ENCODE measurements around the gene EML4.

Gene EML4

GRCh38 chr2:42350434-42351063 lies 181.4 kb downstream of the EML4 start:
- Histone ChIP-seq H3K4me3 (ENCODE audit: low read depth in 1 of 5, low read length in 5 of 5) (no peak overlapping the region), H3K9me3 (ENCODE audit: control insufficient read depth in 5 of 5, low read length in 5 of 5) (no peaks in the 10 kb centered on the region), H3K9ac (ENCODE audit: low read length in 5 of 5) (no peak overlapping the region), H3K27ac (ENCODE audit: low read depth, low read length) (no peak overlapping the region), H3K27me3 (ENCODE audit: control insufficient read depth in 5 of 5, insufficient read depth in 4 of 5, low read length in 5 of 5) (no peaks in the 10 kb centered on the region), H3K4me1 (ENCODE audit: control insufficient read depth in 5 of 5, insufficient read depth in 5 of 5, low read length in 5 of 5) (peaks cover 0 to 36% (median 23%) of the 10 kb centered on the region in 5 donors), H3K36me3 (ENCODE audit: control insufficient read depth in 5 of 5, insufficient read depth in 5 of 5, low read length in 5 of 5) (peaks cover 6 to 47% (median 27%) of the 10 kb centered on the region in 5 donors)

DNA sequence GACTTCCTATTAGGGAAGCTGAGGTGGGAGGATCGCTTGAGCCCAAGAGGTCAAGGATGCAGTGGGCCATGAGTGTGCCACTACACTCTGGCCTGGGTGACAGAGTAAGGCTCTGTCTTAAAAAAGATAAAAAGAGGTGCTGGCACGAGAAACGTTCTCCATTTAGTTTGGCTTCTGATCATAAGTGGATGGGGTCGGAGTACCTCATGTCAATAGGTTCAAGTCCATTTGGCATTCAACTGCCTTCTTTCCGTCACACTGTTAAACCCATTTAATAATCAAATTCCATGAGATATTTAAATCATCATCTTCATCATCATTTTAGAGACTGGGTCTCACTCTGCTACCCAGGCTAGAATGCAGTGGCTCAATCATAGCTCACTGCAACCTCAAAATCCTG lies 182.7 kb downstream of the EML4 start:
- H3K9me3 ChIP-seq (ENCODE audit: control insufficient read depth in 5 of 5, low read length in 5 of 5), result no peaks in the 10 kb centered on the region
- peaks cover 0 to 24% (median 12%) of the 10 kb centered on the region in 5 donors for H3K4me1 ChIP-seq (ENCODE audit: control insufficient read depth in 5 of 5, insufficient read depth in 5 of 5, low read length in 5 of 5)
- H3K36me3 ChIP-seq (ENCODE audit: control insufficient read depth in 5 of 5, insufficient read depth in 5 of 5, low read length in 5 of 5), result peaks cover 6 to 37% (median 21%) of the 10 kb centered on the region in 5 donors
- no peak overlapping the region for H3K4me3 ChIP-seq (ENCODE audit: low read depth in 1 of 5, low read length in 5 of 5)
- H3K9ac ChIP-seq (ENCODE audit: low read length in 5 of 5), result no peak overlapping the region
- no peaks in the 10 kb centered on the region for H3K27me3 ChIP-seq (ENCODE audit: control insufficient read depth in 5 of 5, insufficient read depth in 4 of 5, low read length in 5 of 5)
- H3K27ac ChIP-seq (ENCODE audit: low read depth, low read length), result no peak overlapping the region

- no peaks in the 10 kb centered on the region for H3K27me3 ChIP-seq (ENCODE audit: control insufficient read depth in 5 of 5, insufficient read depth in 4 of 5, low read length in 5 of 5)
- peaks cover 5 to 31% (median 19%) of the 10 kb centered on the region in 5 donors for H3K36me3 ChIP-seq (ENCODE audit: control insufficient read depth in 5 of 5, insufficient read depth in 5 of 5, low read length in 5 of 5)
- no peak overlapping the region for H3K27ac ChIP-seq (ENCODE audit: low read depth, low read length)
- H3K9ac ChIP-seq (ENCODE audit: low read length in 5 of 5), result no peak overlapping the region
- peaks cover 0 to 37% (median 10%) of the 10 kb centered on the region in 5 donors for H3K4me1 ChIP-seq (ENCODE audit: control insufficient read depth in 5 of 5, insufficient read depth in 5 of 5, low read length in 5 of 5)
- H3K4me3 ChIP-seq (ENCODE audit: low read depth in 1 of 5, low read length in 5 of 5), result no peak overlapping the region
- H3K9me3 ChIP-seq (ENCODE audit: control insufficient read depth in 5 of 5, low read length in 5 of 5), result no peaks in the 10 kb centered on the region
These were observed 184.8 kb downstream of the EML4 start for GRCh38 chr2:42353792-42354429.

GRCh38 chr2:42359304-42359964 lies 190.3 kb downstream of the EML4 start:
- H3K4me1 ChIP-seq (ENCODE audit: control insufficient read depth in 5 of 5, insufficient read depth in 5 of 5, low read length in 5 of 5), result peaks cover 0 to 44% (median 28%) of the 10 kb centered on the region in 5 donors
- peak overlapping the region; percentile 97 for H3K27ac ChIP-seq (ENCODE audit: low read depth, low read length)
- H3K9ac ChIP-seq (ENCODE audit: low read length in 5 of 5), result peak overlapping the region; percentile 91 to 100 (median 99)

DNA sequence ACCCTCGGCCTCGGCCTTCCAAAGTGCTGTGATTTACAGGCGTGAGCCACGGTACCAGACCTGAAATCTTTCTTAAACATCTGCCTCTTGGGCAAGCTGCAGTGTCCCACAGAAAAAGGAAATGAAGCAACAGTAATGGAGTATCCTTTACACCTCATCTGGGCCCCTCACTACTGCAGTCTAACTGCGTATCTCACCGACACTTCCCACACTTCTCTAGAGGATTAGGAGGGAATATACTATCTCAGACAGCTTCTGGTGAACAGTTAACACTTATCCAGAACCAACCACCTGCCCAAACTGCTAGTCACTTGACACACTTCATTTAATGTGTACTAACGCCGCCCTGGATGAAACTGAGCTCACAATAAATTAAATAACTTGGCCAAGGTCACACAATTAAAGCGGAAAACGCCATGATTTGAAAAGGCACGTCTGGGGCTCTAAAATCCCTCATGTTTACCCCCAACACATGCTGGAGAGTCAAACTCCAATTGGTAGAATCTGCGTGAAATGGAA lies 190.9 kb downstream of the EML4 start:
- Histone ChIP-seq H3K4me3 (ENCODE audit: low read depth in 1 of 5, low read length in 5 of 5) (peak overlapping the region; percentile 87 to 100 (median 98)), H3K9ac (ENCODE audit: low read length in 5 of 5) (peak overlapping the region; percentile 91 to 100 (median 99)), H3K36me3 (ENCODE audit: control insufficient read depth in 5 of 5, insufficient read depth in 5 of 5, low read length in 5 of 5) (no peaks in the 10 kb centered on the region), H3K4me1 (ENCODE audit: control insufficient read depth in 5 of 5, insufficient read depth in 5 of 5, low read length in 5 of 5) (peaks cover 0 to 38% (median 28%) of the 10 kb centered on the region in 5 donors), H3K27me3 (ENCODE audit: control insufficient read depth in 5 of 5, insufficient read depth in 4 of 5, low read length in 5 of 5) (no peaks in the 10 kb centered on the region), H3K27ac (ENCODE audit: low read depth, low read length) (peak overlapping the region; percentile 97), H3K9me3 (ENCODE audit: control insufficient read depth in 5 of 5, low read length in 5 of 5) (no peaks in the 10 kb centered on the region)

More at GRCh38 chr2:42359304-42359964, 190.3 kb downstream of the EML4 start:
- Histone ChIP-seq H3K9me3 (ENCODE audit: control insufficient read depth in 5 of 5, low read length in 5 of 5) (no peaks in the 10 kb centered on the region), H3K4me3 (ENCODE audit: low read depth in 1 of 5, low read length in 5 of 5) (peak overlapping the region; percentile 87 to 100 (median 98)), H3K27me3 (ENCODE audit: control insufficient read depth in 5 of 5, insufficient read depth in 4 of 5, low read length in 5 of 5) (no peaks in the 10 kb centered on the region), H3K36me3 (ENCODE audit: control insufficient read depth in 5 of 5, insufficient read depth in 5 of 5, low read length in 5 of 5) (no peaks in the 10 kb centered on the region)

DNA sequence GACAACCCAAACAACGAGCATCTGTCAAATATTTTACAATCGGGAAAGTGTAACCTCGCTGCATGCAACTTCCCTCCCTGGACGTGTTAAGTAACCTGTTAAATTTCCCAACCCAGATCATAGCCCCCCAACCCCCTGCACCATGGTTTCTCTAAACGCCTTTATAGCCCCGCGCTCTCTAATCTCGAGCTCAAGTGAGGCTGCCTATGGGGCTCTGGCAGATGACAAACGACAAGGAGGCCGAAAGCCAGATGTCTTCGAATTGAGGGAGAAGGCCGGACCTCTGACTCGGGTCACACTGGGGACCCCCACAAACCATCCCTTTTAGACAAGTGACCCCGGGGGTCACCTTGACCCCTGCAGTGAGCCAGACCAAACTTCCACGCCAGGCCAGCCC lies 191.3 kb downstream of the EML4 start:
- Histone ChIP-seq H3K9ac (ENCODE audit: low read length in 5 of 5) (peak overlapping the region; percentile 91 to 100 (median 99)), H3K36me3 (ENCODE audit: control insufficient read depth in 5 of 5, insufficient read depth in 5 of 5, low read length in 5 of 5) (no peaks in the 10 kb centered on the region), H3K4me1 (ENCODE audit: control insufficient read depth in 5 of 5, insufficient read depth in 5 of 5, low read length in 5 of 5) (peaks cover 0 to 36% (median 28%) of the 10 kb centered on the region in 5 donors), H3K27ac (ENCODE audit: low read depth, low read length) (peak overlapping the region; percentile 97), H3K27me3 (ENCODE audit: control insufficient read depth in 5 of 5, insufficient read depth in 4 of 5, low read length in 5 of 5) (no peaks in the 10 kb centered on the region), H3K4me3 (ENCODE audit: low read depth in 1 of 5, low read length in 5 of 5) (peak overlapping the region; percentile 87 to 100 (median 98)), H3K9me3 (ENCODE audit: control insufficient read depth in 5 of 5, low read length in 5 of 5) (no peaks in the 10 kb centered on the region)

DNA sequence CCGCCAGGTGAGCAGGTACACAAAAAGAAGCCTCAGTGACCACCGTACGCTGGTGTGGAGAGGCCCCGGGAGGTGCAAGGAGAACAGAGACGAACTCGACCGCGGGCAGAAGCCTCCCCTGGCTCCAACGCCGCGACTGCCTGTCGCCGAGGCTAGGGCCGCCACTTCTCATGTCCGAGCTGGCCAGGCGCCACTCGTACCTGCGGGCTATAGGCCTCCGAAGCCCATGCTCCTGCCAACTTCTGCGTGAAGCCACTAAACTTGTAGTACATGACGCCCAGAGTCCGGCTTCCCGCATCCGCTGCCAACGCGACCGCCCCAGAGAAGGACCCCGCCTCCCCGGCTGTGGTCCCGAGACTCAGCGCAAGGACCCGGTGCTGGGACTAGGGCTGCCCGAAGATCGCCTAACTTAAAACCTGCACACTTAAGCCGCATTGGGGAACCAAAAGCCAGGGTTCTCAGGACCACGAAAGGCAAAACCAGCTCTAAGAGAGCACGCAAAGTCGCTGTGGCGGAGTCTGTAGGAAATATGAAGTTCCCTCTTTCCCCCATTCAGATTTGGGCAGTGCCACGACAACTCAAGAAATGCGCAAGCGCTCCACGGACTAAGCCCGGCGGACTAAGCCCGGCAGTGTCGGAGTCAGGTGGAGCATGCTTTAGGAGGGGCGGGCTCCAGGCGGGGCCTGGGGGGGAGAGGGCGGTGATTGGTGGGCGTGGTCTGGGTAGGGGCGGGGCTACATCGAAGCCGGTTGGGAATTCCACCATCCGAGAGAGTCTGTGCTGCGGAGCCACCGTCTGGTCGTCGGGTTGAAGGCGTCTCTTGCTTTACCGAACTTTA lies 192.0 kb downstream of the EML4 start, which contains the start of gene COX7A2L:
Gene COX7A2L, minus strand, starts transcription at position 328 of the 838 bp plus-strand sequence. Its CDS starts 56 bp downstream, at position 272.
- Histone ChIP-seq H3K27me3 (ENCODE audit: control insufficient read depth in 5 of 5, insufficient read depth in 4 of 5, low read length in 5 of 5) (peaks cover 0 to 2% (median 0%) of the 10 kb centered on the region in 5 donors), H3K9me3 (ENCODE audit: control insufficient read depth in 5 of 5, low read length in 5 of 5) (no peaks in the 10 kb centered on the region), H3K4me1 (ENCODE audit: control insufficient read depth in 5 of 5, insufficient read depth in 5 of 5, low read length in 5 of 5) (peaks cover 0 to 36% (median 28%) of the 10 kb centered on the region in 5 donors), H3K27ac (ENCODE audit: low read depth, low read length) (peak within 1 kb of the TSS; percentile 97), H3K9ac (ENCODE audit: low read length in 5 of 5) (peak within 1 kb of the TSS; percentile 91 to 100 (median 99)), H3K36me3 (ENCODE audit: control insufficient read depth in 5 of 5, insufficient read depth in 5 of 5, low read length in 5 of 5) (no peaks in the 10 kb centered on the region), H3K4me3 (ENCODE audit: low read depth in 1 of 5, low read length in 5 of 5) (peak within 1 kb of the TSS; percentile 87 to 100 (median 98))

DNA sequence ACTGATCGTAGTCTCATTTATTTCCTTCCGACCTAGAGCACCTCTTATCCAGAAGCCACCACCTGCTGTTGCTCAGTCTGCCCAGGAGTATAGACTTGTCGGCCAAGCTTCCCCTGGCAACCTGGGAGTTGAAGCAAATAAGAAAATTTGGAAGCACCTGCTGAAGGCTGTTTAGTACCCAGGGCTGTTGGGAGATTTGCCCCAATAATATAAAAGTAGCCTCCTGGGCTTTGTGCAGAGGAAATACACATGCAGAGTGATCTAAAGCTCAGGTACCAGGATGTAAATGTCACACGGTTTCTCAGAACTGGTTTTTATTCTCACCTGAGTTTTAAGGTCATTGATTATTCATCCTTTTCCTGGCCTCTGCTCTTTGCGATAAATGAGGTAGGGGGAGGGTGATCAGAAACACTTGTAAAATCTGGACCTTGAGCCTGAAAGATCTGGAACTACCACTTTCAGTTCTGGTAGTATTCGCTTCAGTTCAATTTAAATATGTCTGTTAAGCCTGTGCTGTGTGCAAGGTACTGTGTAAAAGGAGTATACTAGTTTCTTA lies 192.7 kb downstream of the EML4 start:
- H3K27me3 ChIP-seq (ENCODE audit: control insufficient read depth in 5 of 5, insufficient read depth in 4 of 5, low read length in 5 of 5), result peaks cover 0 to 2% (median 0%) of the 10 kb centered on the region in 5 donors
- peak overlapping the region; percentile 97 for H3K27ac ChIP-seq (ENCODE audit: low read depth, low read length)
- H3K4me1 ChIP-seq (ENCODE audit: control insufficient read depth in 5 of 5, insufficient read depth in 5 of 5, low read length in 5 of 5), result peaks cover 0 to 36% (median 28%) of the 10 kb centered on the region in 5 donors
- no peaks in the 10 kb centered on the region for H3K9me3 ChIP-seq (ENCODE audit: control insufficient read depth in 5 of 5, low read length in 5 of 5)
- peak overlapping the region in 4 of 5 donors; percentile 7 to 73 (median 55) for H3K9ac ChIP-seq (ENCODE audit: low read length in 5 of 5)
- no peaks in the 10 kb centered on the region for H3K36me3 ChIP-seq (ENCODE audit: control insufficient read depth in 5 of 5, insufficient read depth in 5 of 5, low read length in 5 of 5)
- peak overlapping the region; percentile 61 to 100 (median 98) for H3K4me3 ChIP-seq (ENCODE audit: low read depth in 1 of 5, low read length in 5 of 5)

GRCh38 chr2:42363413-42363812 lies 194.3 kb downstream of the EML4 start:
- Histone ChIP-seq H3K27ac (ENCODE audit: low read depth, low read length) (no peak overlapping the region), H3K9me3 (ENCODE audit: control insufficient read depth in 5 of 5, low read length in 5 of 5) (no peaks in the 10 kb centered on the region), H3K27me3 (ENCODE audit: control insufficient read depth in 5 of 5, insufficient read depth in 4 of 5, low read length in 5 of 5) (peaks cover 0 to 4% (median 0%) of the 10 kb centered on the region in 5 donors), H3K36me3 (ENCODE audit: control insufficient read depth in 5 of 5, insufficient read depth in 5 of 5, low read length in 5 of 5) (no peaks in the 10 kb centered on the region), H3K4me3 (ENCODE audit: low read depth in 1 of 5, low read length in 5 of 5) (no peak overlapping the region), H3K4me1 (ENCODE audit: control insufficient read depth in 5 of 5, insufficient read depth in 5 of 5, low read length in 5 of 5) (peaks cover 0 to 34% (median 29%) of the 10 kb centered on the region in 5 donors), H3K9ac (ENCODE audit: low read length in 5 of 5) (no peak overlapping the region)

All from subcutaneous abdominal adipose tissue (tissue), 5 donors.